ENCODE results near the gene KCNMA1.

Gene KCNMA1

DNA sequence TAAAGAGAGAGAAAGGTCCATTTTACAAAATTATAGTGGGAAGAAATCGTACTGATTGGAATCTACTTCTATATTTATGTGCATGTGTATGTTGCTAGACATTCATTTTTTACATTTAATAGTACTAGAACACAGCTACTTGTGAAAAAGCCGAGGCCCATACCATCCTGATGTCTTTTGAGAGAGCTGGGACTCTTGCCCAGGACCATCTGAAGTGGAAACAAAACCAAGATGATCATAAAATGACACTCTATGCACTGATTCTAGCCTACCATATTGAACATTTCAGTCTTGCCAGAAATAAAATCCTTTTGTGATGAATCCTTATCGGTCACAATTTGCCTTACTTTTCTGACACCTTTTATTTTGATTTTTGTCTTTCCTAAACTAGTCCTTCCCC, 640.0 kb downstream of the KCNMA1 start:
- in situ Hi-C loops (cut with HindIII; ENCODE audit: low sequenced_read_pairs), result no loop called here

- in situ Hi-C loops (cut with HindIII; ENCODE audit: low sequenced_read_pairs), result no loop called here
Observed at GRCh38 chr10:76995023-76995422, 642.6 kb downstream of the KCNMA1 start.

- in situ Hi-C loops (cut with HindIII; ENCODE audit: low sequenced_read_pairs), result no loop called here
Observed at GRCh38 chr10:76993213-76993612, 644.4 kb downstream of the KCNMA1 start.

DNA sequence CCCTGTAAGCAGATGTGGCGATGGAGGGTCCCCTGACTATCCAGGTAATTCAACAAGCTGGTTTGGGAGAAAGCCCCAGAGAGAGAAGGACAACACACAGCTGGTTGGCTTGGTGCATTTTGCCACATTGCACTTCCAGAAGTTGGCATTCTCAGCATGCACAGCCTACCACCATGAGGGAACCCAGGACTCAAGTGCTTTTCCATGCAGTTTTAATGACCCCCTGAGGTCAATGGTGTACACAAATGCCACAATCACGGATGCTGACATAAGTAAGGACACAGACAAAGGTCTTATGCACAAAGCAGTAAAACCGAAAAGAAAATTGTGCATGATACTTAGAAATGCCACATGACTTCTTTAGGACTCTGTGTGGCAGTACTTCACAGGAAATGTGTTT, 645.1 kb downstream of the KCNMA1 start:
- in situ Hi-C loops (cut with HindIII; ENCODE audit: low sequenced_read_pairs), result no loop called here

- in situ Hi-C loops (cut with HindIII; ENCODE audit: low sequenced_read_pairs), result no loop called here
Observed at GRCh38 chr10:76991621-76992020, 646.0 kb downstream of the KCNMA1 start.

- in situ Hi-C loops (cut with HindIII; ENCODE audit: low sequenced_read_pairs), result no loop called here
Observed at GRCh38 chr10:76990561-76990960, 647.0 kb downstream of the KCNMA1 start.

GRCh38 chr10:76984559-76985443, 652.8 kb downstream of the KCNMA1 start:
- in situ Hi-C loops (cut with HindIII; ENCODE audit: low sequenced_read_pairs), result no loop called here

DNA sequence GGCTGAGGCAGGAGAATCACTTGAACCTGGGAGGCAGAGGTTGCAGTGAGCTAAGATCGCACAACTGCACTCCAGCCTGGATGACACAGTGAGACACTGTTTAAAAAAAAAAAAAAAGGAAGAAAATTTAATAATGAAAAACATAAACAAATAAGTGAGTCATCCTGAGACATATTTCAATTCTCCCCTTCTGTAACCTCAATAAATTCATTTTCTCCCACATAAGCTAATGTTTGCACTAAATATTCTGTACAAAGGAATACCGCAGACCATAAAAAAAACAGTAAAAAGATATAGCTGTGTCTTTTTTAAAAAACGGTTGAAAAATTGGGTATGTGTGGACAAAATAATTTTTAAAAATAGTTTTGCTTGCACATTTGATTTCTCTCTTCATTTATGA, 654.0 kb downstream of the KCNMA1 start:
- in situ Hi-C loops (cut with HindIII; ENCODE audit: low sequenced_read_pairs), result no loop called here

GRCh38 chr10:76982671-76983070, 654.9 kb downstream of the KCNMA1 start:
- in situ Hi-C loops (cut with HindIII; ENCODE audit: low sequenced_read_pairs), result no loop called here

DNA sequence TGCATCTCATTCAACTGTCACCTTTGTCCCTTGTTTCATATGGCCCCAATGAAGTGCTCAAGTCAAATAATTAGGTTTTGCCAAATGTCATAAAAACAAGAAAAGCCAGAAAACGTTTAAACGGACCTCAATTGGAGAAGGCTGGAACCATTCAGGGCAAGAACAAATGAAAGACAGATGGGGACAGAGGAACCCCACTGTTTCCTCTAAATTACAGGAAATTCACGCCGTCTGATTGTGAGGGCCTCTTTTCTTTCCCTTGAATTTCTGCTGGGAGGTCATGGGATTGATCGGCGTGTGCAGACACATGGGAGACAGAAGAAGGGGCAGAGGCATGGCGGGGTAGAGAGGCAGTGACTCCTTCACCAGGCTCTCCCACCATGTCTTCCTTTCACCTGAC, 656.4 kb downstream of the KCNMA1 start:
- in situ Hi-C loops (cut with HindIII; ENCODE audit: low sequenced_read_pairs), result no loop called here

DNA sequence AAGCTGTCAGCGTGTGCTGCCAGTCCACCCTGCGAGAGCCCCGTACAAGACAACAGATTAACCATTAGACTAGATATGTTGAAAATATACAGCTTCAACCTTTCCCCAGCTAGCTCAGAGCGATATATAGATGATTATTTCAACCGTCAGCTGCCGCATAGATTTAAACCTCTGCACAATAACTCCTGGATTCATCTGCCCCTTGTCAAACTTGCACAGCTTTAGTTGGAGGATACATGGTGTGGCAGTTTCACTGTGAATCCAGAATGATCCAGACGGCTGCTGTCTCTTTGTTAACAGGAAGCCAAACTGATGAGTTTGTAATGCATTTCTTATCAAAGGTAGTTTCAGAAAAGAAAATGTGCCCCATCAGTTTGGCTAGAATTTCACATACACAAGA, 659.7 kb downstream of the KCNMA1 start:
- in situ Hi-C loops (cut with HindIII; ENCODE audit: low sequenced_read_pairs), result no loop called here

- in situ Hi-C loops (cut with HindIII; ENCODE audit: low sequenced_read_pairs), result no loop called here
Observed at GRCh38 chr10:76977046-76977445, 660.6 kb downstream of the KCNMA1 start.

- in situ Hi-C loops (cut with HindIII; ENCODE audit: low sequenced_read_pairs), result no loop called here
Observed at GRCh38 chr10:76976142-76976541, 661.5 kb downstream of the KCNMA1 start.

GRCh38 chr10:76975126-76975525, 662.5 kb downstream of the KCNMA1 start:
- in situ Hi-C loops (cut with HindIII; ENCODE audit: low sequenced_read_pairs), result no loop called here

DNA sequence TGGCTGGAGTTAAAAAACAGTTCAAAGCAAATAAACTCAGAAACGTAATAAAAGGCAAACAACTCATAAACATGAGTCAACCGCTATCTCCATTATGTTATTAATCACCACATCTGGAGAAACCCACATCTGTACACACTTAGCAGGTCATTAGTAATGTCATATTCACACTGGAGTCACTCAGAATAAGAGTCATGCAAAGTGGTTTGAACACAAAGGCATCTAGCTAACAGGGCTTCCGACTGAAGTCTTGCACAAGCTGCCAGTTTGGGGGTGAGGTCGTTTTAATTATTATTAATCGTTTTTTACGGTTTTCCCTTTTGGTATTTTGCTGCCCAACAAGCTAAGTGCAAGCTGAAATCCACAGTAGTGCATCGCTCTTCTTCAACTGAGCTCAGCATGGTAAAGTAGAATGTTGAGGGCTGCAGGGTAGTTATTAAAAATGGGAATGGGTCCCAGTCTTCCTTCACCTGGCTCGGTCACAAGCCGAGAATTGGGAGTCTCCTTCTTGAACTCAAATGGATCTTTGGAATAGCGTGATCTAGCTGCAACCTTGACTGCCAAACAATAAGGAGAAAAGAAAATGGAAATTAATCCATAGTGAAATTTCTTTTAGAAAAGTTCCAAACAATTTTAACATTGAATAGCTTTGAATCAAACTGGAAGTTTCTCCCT, 663.5 kb downstream of the KCNMA1 start:
- in situ Hi-C loops (cut with HindIII; ENCODE audit: low sequenced_read_pairs), result no loop called here

DNA sequence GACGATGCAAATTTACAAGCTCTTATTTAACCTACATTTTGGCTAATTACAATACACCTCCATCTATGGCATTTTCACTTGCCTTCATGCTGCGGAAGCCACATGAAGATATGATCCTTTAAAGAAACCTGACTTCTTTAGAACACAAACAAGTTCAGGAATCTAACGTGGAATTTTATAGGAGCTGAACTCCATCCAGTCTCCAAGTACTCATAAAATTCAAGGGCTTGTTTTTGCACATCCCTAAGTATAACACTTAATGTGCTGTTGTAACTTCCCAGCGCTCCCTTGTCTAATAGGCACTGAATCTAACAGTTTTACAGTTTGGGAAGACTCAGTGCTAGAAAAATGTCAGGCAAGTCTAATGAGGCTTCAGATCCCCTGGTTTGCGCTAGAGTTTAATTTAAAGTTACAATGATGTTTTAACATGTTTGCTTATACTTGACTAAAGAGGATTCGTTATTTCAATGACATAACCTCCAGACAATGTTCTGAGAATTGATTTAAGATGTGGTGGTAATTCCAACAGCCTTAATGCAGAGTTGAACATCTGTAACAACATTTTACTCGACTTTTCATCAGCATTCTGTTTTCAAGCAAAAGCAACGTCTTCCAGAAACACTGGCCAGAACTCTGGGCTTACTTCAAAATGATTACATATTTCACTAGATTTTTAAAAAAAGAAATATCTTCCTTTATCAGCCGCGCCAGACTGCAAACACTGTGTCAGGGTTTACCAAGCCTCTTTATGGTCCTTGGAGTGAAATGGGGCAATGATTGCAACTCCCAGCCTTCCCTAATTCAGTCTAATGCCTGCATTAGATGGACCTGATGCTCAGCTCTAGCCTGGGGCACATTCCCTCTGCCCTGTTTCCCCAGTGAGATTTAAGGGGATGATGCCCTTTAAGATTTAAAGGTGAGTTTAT, 664.3 kb downstream of the KCNMA1 start:
- in situ Hi-C loops (cut with HindIII; ENCODE audit: low sequenced_read_pairs), result no loop called here

DNA sequence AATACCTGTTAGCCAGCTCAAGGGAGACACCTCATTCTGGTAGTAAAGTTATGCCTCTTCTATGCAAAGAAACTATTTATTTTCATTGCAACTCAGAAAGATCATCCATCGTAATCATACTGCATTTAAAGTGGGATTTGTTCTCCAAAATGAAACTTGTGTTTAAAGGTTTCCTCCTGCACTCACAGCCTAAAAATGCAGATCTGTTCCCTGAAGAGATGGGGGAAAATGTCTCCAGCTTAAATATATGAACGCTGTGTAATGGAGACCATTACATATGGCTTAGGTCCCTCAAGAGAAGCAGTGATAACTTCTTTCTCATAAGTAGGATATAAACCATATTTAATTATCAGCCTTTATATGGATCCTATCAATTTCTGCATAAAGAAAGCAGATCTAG, 665.1 kb downstream of the KCNMA1 start:
- in situ Hi-C loops (cut with HindIII; ENCODE audit: low sequenced_read_pairs), result no loop called here

- in situ Hi-C loops (cut with HindIII; ENCODE audit: low sequenced_read_pairs), result no loop called here
Observed at GRCh38 chr10:76971547-76972170, 665.9 kb downstream of the KCNMA1 start.

DNA sequence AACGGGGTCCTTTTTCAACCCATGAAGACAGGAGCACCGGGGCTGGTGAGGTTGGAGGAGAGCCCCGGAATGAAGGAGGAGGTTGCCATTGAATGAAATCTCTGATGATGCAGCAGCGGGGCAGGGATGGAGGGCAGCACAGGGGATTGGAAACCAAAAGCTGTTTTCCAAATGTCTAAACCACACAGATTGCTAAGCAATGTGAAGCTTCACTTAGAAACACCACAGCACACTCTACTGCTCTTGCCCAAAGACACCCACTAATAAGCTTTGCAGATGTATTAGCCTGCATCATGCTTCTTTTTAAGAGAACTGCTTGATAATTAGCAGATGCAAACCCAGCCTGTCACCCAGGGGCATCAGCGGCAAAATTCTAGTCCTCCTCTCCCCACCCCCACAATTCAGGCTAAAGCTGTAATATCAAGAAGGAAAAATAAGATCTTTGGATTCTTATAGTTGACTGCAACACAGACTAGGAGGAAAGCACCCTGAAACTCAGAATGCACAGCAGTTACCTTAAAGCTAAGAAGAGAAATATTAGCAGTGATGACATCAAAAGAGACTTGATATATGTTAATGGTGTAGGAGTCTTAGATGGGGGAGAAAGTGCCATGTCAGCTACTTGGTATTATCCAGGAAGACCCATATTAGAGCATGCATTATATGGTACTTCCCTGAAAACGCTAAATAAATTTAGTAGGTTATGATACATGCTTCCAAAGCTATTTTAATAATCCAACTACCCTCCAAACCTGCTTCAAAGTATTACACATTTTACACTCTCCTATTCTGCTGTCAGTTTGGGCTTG, 666.7 kb downstream of the KCNMA1 start:
- in situ Hi-C loops (cut with HindIII; ENCODE audit: low sequenced_read_pairs), result no loop called here

GRCh38 chr10:76969366-76969948, 668.2 kb downstream of the KCNMA1 start:
- in situ Hi-C loops (cut with HindIII; ENCODE audit: low sequenced_read_pairs), result no loop called here
